ENCODE measurements around the gene PNMT. TPM values are rescaled to one million over a fixed set of nuclear protein-coding genes. Genes with fewer than 3 reads are reported as not detected.
A peak's percentile ranks its signal among the peaks of the same experiment; 100 is the strongest.

The PNMT gene
- total and polyA plus RNA-seq, 2 of the 13 experiments (the other 11 are each of a cell fraction or from before 2014, with no cell fraction given): 0.25 TPM; not detected in 1

- TF ChIP-seq ZNF20 (CRISPR knock-in tag; IDR thresholded peaks at IDR 0.05) (no peak), SUZ12 (IDR thresholded peaks at IDR 0.05; ENCODE audit: low read depth, low read length) (no peak), RCOR2 (CRISPR knock-in tag; IDR thresholded peaks at IDR 0.05) (no peak; the same call in 1 of the 2 replicates), MXD1 (CRISPR knock-in tag; IDR thresholded peaks at IDR 0.05) (no peak), MAFG (CRISPR knock-in tag; IDR thresholded peaks at IDR 0.05) (no peak), TOPORS (CRISPR knock-in tag; IDR thresholded peaks at IDR 0.05) (no peak), ZNF564 (CRISPR knock-in tag; IDR thresholded peaks at IDR 0.05) (peak; percentile 87; the same call in 1 of the 2 replicates), TRAFD1 (CRISPR knock-in tag; IDR thresholded peaks at IDR 0.05; ENCODE audit: borderline replicate concordance) (no peak), ZNF224 (CRISPR knock-in tag; IDR thresholded peaks at IDR 0.05) (0 out of 2 replicates have a peak, but pooled peaks have one; percentile 75), RNF219 (CRISPR knock-in tag; IDR thresholded peaks at IDR 0.05) (no peak), MAX (IDR thresholded peaks at IDR 0.05) (peak; percentile 95), ZNF776 (CRISPR knock-in tag; IDR thresholded peaks at IDR 0.05) (peak; percentile 59; the same call in 1 of the 2 replicates), KDM5B (CRISPR knock-in tag; IDR thresholded peaks at IDR 0.05; ENCODE audit: borderline replicate concordance) (peak; percentile 91; the same call in 1 of the 2 replicates), ZNF569 (CRISPR knock-in tag; IDR thresholded peaks at IDR 0.05; ENCODE audit: borderline replicate concordance) (no peak), HINFP (CRISPR knock-in tag; IDR thresholded peaks at IDR 0.05; ENCODE audit: low read depth) (0 out of 2 replicates have a peak, but pooled peaks have one; percentile 48), MTERF4 (CRISPR knock-in tag; IDR thresholded peaks at IDR 0.05) (no peak), SOX13 (IDR thresholded peaks at IDR 0.05) (no peak), SOX13 (CRISPR knock-in tag; conservative IDR thresholded peaks at IDR 0.05 in 1 of 2, IDR thresholded peaks at IDR 0.05 in 1 of 2) (0 out of 4 replicates have a peak, but pooled peaks of 1 of the 2 experiments have one; percentile 23), NBN (conservative IDR thresholded peaks at IDR 0.05) (no peak), POGZ (CRISPR knock-in tag; IDR thresholded peaks at IDR 0.05) (no peak), ZKSCAN5 (CRISPR knock-in tag; IDR thresholded peaks at IDR 0.05) (no peak), ATF1 (CRISPR knock-in tag; IDR thresholded peaks at IDR 0.05) (no peak)
Observed at GRCh38 chr17:39667945-39668924, at the start of gene PNMT (continued).
